Dendritic cell treated with granulocyte-macrophage colony-stimulating factor and Interleukin-4, amounts not matched to agents 40 ng/mL and 50 ng/mL, for 4 days (primary cell): ENCODE measurements around the gene C10orf53.

Source experiments
- H3K27ac Mint-ChIP-seq: one replicate; pipeline ENCODE4 v1.8.0; 2022; ENCODE audit warnings: mild to moderate bottlenecking, mixed read lengths
- H3K27me3 Mint-ChIP-seq: one replicate; pipeline ENCODE4 v1.8.0; 2022; ENCODE audit warnings: mild to moderate bottlenecking, mixed read lengths
- H3K36me3 Mint-ChIP-seq: one replicate; pipeline ENCODE4 v1.8.0; 2022; ENCODE audit warnings: low read depth, mixed read lengths
- H3K4me1 Mint-ChIP-seq: one replicate; pipeline ENCODE4 v1.8.0; 2022; ENCODE audit warnings: low read depth, mixed read lengths
- H3K4me3 Mint-ChIP-seq: one replicate; pipeline ENCODE4 v1.8.0; 2022; ENCODE audit warnings: mild to moderate bottlenecking, moderate library complexity, mixed read lengths
- H3K9me3 Mint-ChIP-seq: one replicate; pipeline ENCODE4 v1.8.0; 2022; ENCODE audit warnings: mixed read lengths
- intact Hi-C: fragments of 100-400 bp; cut with micrococcal nuclease; formaldehyde crosslinking; loops from one replicate; pipeline ENCODE4 v1.15.0; 2022

Gene C10orf53

GRCh38 chr10:49647985-49648795, 31.3 kb upstream of the C10orf53 start:
- Mint-ChIP-seq H3K9me3 (no peaks in the 10 kb centered on the region), H3K36me3 (no peaks in the 10 kb centered on the region), H3K4me3 (no peak overlapping the region), H3K27me3 (peaks cover 1% of the 10 kb centered on the region), H3K27ac (no peak overlapping the region), H3K4me1 (peaks cover 6% of the 10 kb centered on the region)
- intact Hi-C loops: no loop called here

- Mint-ChIP-seq H3K36me3 (no peaks in the 10 kb centered on the region), H3K27ac (no peak overlapping the region), H3K4me1 (peaks cover 6% of the 10 kb centered on the region), H3K27me3 (peaks cover 1% of the 10 kb centered on the region), H3K9me3 (no peaks in the 10 kb centered on the region), H3K4me3 (no peak overlapping the region)
- intact Hi-C loops: no loop called here
Measured at GRCh38 chr10:49649294-49649693, 30.2 kb upstream of the C10orf53 start.

- intact Hi-C loops: no loop called here
- no peaks in the 10 kb centered on the region for H3K9me3 Mint-ChIP-seq
Measured at GRCh38 chr10:49649936-49650723, 29.3 kb upstream of the C10orf53 start.

GRCh38 chr10:49650724-49651034, 28.8 kb upstream of the C10orf53 start:
- no peaks in the 10 kb centered on the region for H3K9me3 Mint-ChIP-seq
- H3K4me3 Mint-ChIP-seq: no peak overlapping the region
- intact Hi-C loops: no loop called here
- H3K4me1 Mint-ChIP-seq: peaks cover 4% of the 10 kb centered on the region
- H3K27ac Mint-ChIP-seq: no peak overlapping the region
- H3K36me3 Mint-ChIP-seq: no peaks in the 10 kb centered on the region
- peaks cover 1% of the 10 kb centered on the region for H3K27me3 Mint-ChIP-seq

More at GRCh38 chr10:49649936-49650723, 29.3 kb upstream of the C10orf53 start:
- no peaks in the 10 kb centered on the region for H3K36me3 Mint-ChIP-seq
- H3K4me1 Mint-ChIP-seq: peaks cover 6% of the 10 kb centered on the region
- H3K4me3 Mint-ChIP-seq: no peak overlapping the region
- H3K27me3 Mint-ChIP-seq: peaks cover 1% of the 10 kb centered on the region
- H3K27ac Mint-ChIP-seq: no peak overlapping the region

DNA sequence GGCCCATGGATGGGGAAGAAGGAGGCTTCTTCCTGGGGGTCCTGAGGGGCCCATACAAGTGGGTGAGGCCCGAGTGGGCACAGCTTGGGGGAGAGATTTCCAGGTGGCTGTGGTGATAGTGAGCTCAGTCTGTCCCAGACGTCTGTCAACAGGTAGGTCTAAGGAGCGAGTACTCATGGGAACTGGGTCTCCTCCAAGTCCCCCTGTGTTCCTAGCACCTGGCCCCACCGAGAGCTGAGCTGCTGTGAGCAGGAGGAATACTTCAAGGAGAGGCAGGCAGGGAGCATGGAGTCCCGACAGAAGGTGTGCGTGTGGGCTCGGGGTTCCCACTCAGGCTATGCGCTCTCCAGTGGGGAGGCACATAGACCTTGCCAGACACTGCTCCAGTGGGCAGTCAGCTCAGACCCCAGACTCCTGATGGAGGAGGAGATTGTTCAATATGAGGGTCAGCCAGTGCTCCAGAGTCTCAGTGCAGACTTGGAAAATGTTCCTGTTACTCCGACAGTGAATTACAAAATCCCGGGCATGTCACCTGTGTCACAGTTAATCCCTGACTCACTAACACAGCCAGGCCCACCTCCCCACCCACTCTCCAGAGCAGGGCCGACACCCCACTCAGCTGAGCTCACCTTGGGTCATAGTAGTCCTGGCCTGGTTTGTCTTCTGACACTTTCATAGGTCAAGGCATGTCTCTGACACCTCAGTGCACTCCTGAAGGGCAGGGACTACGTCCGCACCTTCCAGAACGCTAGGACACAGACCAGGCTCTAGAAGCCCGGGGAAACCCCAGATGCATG, 28.2 kb upstream of the C10orf53 start:
- intact Hi-C loops: no loop called here
- no peaks in the 10 kb centered on the region for H3K4me1 Mint-ChIP-seq
- H3K4me3 Mint-ChIP-seq: no peak overlapping the region
- no peaks in the 10 kb centered on the region for H3K36me3 Mint-ChIP-seq
- no peak overlapping the region for H3K27ac Mint-ChIP-seq
- peaks cover 1% of the 10 kb centered on the region for H3K27me3 Mint-ChIP-seq
- H3K9me3 Mint-ChIP-seq: no peaks in the 10 kb centered on the region

GRCh38 chr10:49651917-49652316, 27.5 kb upstream of the C10orf53 start:
- H3K36me3 Mint-ChIP-seq: no peaks in the 10 kb centered on the region
- no peak overlapping the region for H3K27ac Mint-ChIP-seq
- H3K4me1 Mint-ChIP-seq: no peaks in the 10 kb centered on the region
- intact Hi-C loops: no loop called here
- no peaks in the 10 kb centered on the region for H3K9me3 Mint-ChIP-seq
- H3K27me3 Mint-ChIP-seq: peaks cover 6% of the 10 kb centered on the region
- H3K4me3 Mint-ChIP-seq: no peak overlapping the region

- Mint-ChIP-seq H3K4me3 (no peak overlapping the region), H3K4me1 (no peaks in the 10 kb centered on the region), H3K27ac (no peak overlapping the region), H3K27me3 (peaks cover 6% of the 10 kb centered on the region), H3K36me3 (no peaks in the 10 kb centered on the region), H3K9me3 (no peaks in the 10 kb centered on the region)
- intact Hi-C loops: no loop called here
Measured at GRCh38 chr10:49652421-49653272, 26.8 kb upstream of the C10orf53 start.

GRCh38 chr10:49653273-49653929, 26.1 kb upstream of the C10orf53 start:
- Mint-ChIP-seq H3K27ac (no peak overlapping the region), H3K27me3 (peaks cover 5% of the 10 kb centered on the region), H3K36me3 (no peaks in the 10 kb centered on the region), H3K4me1 (no peaks in the 10 kb centered on the region), H3K4me3 (no peak overlapping the region), H3K9me3 (peaks cover 1% of the 10 kb centered on the region)
- intact Hi-C loops: no loop called here

DNA sequence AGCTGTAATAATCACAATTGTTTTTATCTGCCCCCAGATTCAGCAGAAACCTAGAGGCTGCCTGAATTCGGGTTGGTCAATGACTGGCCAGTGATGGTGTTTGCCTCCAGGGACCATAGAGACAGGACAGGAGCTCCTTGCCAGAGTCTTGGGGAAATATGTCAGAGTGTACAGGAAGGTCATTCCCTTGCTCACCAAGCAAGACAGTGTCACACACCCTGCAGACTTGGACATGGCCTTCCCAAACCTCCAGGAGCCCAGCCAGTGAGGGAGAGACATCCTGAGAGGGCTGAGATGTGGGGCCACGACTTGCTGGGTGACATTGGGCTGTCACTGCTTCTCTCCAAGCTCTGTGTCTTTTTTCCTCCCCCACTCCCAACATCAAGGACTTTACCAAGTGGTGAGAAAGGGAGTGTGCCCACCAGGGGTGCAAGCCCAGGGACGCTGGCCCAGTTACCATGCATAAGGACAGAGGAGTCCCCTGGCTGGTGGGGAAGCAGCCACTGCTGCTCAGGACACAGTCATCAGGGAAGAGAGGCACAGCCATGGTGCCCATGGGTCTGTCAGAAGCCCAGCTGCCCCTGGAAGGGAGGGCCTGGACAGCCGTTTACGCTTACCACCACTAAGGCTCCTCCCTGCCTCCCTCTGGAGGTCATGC, 25.3 kb upstream of the C10orf53 start:
- intact Hi-C loops: no loop called here
- Mint-ChIP-seq H3K9me3 (peaks cover 9% of the 10 kb centered on the region), H3K27ac (no peak overlapping the region), H3K4me1 (no peaks in the 10 kb centered on the region), H3K4me3 (no peak overlapping the region), H3K27me3 (peaks cover 5% of the 10 kb centered on the region), H3K36me3 (no peaks in the 10 kb centered on the region)

DNA sequence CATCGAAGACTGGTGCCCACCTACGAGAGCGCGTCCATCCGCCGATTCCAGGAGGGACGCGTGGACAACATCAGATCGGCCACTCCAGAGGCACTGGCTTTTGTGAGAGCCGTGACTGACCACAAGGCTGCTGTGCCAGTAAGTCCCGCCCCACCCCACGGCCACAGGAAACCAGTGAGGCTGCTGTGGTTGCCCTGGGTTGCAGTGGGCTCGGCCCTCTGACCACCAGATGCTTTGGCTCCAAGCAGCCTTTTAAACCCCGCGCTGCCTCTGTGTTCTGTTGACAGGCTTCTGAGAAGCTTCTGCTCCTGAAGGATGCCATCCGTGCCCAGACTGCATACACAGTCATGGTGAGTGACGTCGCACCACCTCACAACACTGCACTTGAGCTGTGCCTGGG, 24.4 kb upstream of the C10orf53 start:
- no peak overlapping the region for H3K4me3 Mint-ChIP-seq
- no peaks in the 10 kb centered on the region for H3K4me1 Mint-ChIP-seq
- H3K27me3 Mint-ChIP-seq: peaks cover 5% of the 10 kb centered on the region
- H3K36me3 Mint-ChIP-seq: no peaks in the 10 kb centered on the region
- H3K9me3 Mint-ChIP-seq: peaks cover 18% of the 10 kb centered on the region
- intact Hi-C loops: no loop called here
- no peak overlapping the region for H3K27ac Mint-ChIP-seq

GRCh38 chr10:49656845-49657493, 22.5 kb upstream of the C10orf53 start:
- no peak overlapping the region for H3K4me3 Mint-ChIP-seq
- intact Hi-C loops: no loop called here
- H3K9me3 Mint-ChIP-seq: peaks cover 20% of the 10 kb centered on the region
- H3K4me1 Mint-ChIP-seq: no peaks in the 10 kb centered on the region
- H3K27ac Mint-ChIP-seq: no peak overlapping the region
- H3K27me3 Mint-ChIP-seq: peaks cover 8% of the 10 kb centered on the region
- no peaks in the 10 kb centered on the region for H3K36me3 Mint-ChIP-seq

DNA sequence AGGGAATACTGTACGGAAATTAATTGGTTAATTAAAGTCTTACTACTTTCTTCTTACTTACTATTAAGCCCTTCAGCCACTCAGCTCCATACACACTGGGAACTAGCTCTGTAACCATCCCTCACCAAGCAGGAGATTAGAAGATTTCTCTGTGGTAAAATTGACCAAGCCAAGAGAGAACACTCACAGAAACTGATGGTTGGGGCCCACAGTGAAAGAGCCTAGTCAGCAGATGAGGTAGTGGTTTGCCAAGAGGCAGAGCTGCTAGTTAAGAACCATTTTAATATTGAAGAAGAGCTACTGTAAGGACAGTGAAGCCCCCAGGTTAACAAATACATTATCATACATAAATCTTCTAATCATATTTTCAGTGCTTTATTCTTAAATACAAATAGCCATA, 21.8 kb upstream of the C10orf53 start:
- Mint-ChIP-seq H3K4me3 (no peak overlapping the region), H3K36me3 (no peaks in the 10 kb centered on the region), H3K9me3 (peaks cover 20% of the 10 kb centered on the region), H3K27ac (no peak overlapping the region), H3K27me3 (peaks cover 8% of the 10 kb centered on the region), H3K4me1 (no peaks in the 10 kb centered on the region)
- intact Hi-C loops: no loop called here
